Measurements from ENCODE around the gene UHRF2. TPM values are rescaled to one million over a fixed set of nuclear protein-coding genes. Genes with fewer than 3 reads are reported as not detected.

The UHRF2 gene
- polyA plus RNA-seq, 3 donors = 1.6 to 36.4 (median 7.7) TPM

DNA sequence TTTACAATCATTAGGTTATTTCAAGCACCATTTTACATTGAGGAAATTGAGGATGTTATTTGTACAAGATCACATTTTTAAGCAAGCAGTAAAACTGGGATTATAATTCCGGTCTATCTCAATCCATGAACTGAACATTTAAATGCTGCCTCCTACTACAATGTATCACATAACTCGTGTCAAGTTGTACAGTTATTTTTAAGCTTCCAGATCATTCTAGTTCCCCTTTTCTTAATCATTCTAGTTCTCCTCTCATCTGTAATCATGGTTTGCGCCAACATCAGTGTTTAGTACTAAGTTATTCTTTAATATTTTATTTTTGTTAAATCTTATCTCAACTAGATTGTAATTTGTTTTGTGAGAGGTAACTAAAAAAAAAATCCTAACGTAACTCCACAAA, 2.4 kb upstream of the UHRF2 start:
- no peak overlapping the region for H3K27ac Mint-ChIP-seq
- no peak overlapping the region for H3K4me2 ChIP-seq (replicated peaks; ENCODE audit: extremely low read depth, low read length, poor library complexity, severe bottlenecking)
- 36% methylated on average over 2 of the region's 4 CpGs for WGBS (ENCODE audit: insufficient coverage)

More for the DNA sequence above, 2.4 kb upstream of the UHRF2 start:
- H4K20me1 ChIP-seq (ENCODE audit: insufficient read depth, low read length) = peaks cover 22% of the 10 kb centered on the region
- no peak overlapping the region for H2AFZ ChIP-seq (ENCODE audit: insufficient read depth, low read depth, low read length, poor library complexity, severe bottlenecking)
- H3K9me3 Mint-ChIP-seq = peaks cover 0 to 5% (median 0%) of the 10 kb centered on the region in 7 donors
- H3K79me2 ChIP-seq (ENCODE audit: insufficient read depth, low read length) = peaks cover 34% of the 10 kb centered on the region
- no peak overlapping the region for H3K27ac ChIP-seq (ENCODE audit: low read depth in 1 of 2, low read length in 2 of 2)
- H3K4me3 ChIP-seq (replicated peaks in 1 of 3; ENCODE audit: low read depth in 2 of 3, low read length in 3 of 3) = no peak overlapping the region
- no peak for DNase-seq
- H3K4me3 Mint-ChIP-seq = no peak overlapping the region
- intact Hi-C loops (cut with micrococcal nuclease) = loop anchor here in 1 of 2 donors (10.0 kb wide), 1 partner anchor 344 kb away; the partner anchor contains the start of gene KDM4C
- H3K27me3 ChIP-seq (ENCODE audit: control insufficient read depth in 2 of 2, insufficient read depth in 2 of 2, low read length in 2 of 2) = no peaks in the 10 kb centered on the region
- no peak for TF ChIP-seq CTCF (IDR thresholded peaks at IDR 0.05)
- H3K9me3 ChIP-seq (replicated peaks in 1 of 2; ENCODE audit: control insufficient read depth in 1 of 2, insufficient read depth in 1 of 2, low read length in 2 of 2) = no peaks in the 10 kb centered on the region
- no peaks in the 10 kb centered on the region for H3K36me3 ChIP-seq (replicated peaks in 1 of 2; ENCODE audit: control insufficient read depth in 1 of 2, insufficient read depth in 2 of 2, low read length in 2 of 2)
- H3K36me3 Mint-ChIP-seq = no peaks in the 10 kb centered on the region
- peaks cover 0 to 1% (median 0%) of the 10 kb centered on the region in 3 donors for H3K27me3 Mint-ChIP-seq (ENCODE audit: low read depth in 3 of 3)
- no peak overlapping the region for H3K9ac ChIP-seq (ENCODE audit: insufficient read depth, low read length, poor library complexity, severe bottlenecking)
- peaks cover 25% of the 10 kb centered on the region for H3K4me1 Mint-ChIP-seq
- H3K4me1 ChIP-seq (ENCODE audit: control insufficient read depth in 1 of 2, insufficient read depth in 2 of 2, low read length in 2 of 2) = peaks cover 20 to 39% of the 10 kb centered on the region in 2 donors
